IMR-90 (cell line): Measurements from ENCODE around the gene ADGRD2. TPM values are rescaled to one million over a fixed set of nuclear protein-coding genes. Genes with fewer than 3 reads are reported as not detected.

Experiments
- ATAC-seq: fragments of 200-7000 bp; cut with Tn5 transposase; 2 replicates; pipeline ENCODE4 v1.9.1; 2020; ENCODE audit warnings: low read depth, mild to moderate bottlenecking, moderate library complexity
- BruUV-seq: library from RNA; stranded (reverse); fragments of 400-500 nt; replicated peaks from 2 replicates; lab custom pipeline; 2021; lab: Mats Ljungman, UMichigan
- CTCF ChIA-PET: fragments of 300-600 bp; formaldehyde crosslinking; extraction: SDS; loops from one replicate; lab custom pipeline; 2021; ENCODE audit warnings: antibody characterized with exemption; lab: Yijun Ruan, JAX
- POLR2A ChIA-PET: fragments of 300-600 bp; sonication (Branson Sonifier 250); formaldehyde crosslinking; loops from one replicate; lab custom pipeline; 2022; ENCODE audit warnings: antibody characterized with exemption; ENCODE audit not compliant: unreplicated experiment; lab: Charles Lee
- DNase-seq: peaks from one replicate; pipeline ENCODE4 v3.0.0; 2013
- H2AFZ ChIP-seq: replicated peaks from 2 replicates; pipeline ENCODE3; 2013; ENCODE audit warnings: low read length, mild to moderate bottlenecking; ENCODE audit not compliant: poor library complexity
- H2AK5ac ChIP-seq: 2 replicates; pipeline ENCODE4 v1.6.1; 2013; ENCODE audit warnings: low read depth, low read length, inconsistent platforms
- H2AK9ac ChIP-seq: replicated peaks from 2 replicates; pipeline ENCODE3; 2013; ENCODE audit warnings: mild to moderate bottlenecking, low read depth, low read length, moderate library complexity; ENCODE audit not compliant: poor library complexity
- H2BK120ac ChIP-seq: 2 replicates; pipeline ENCODE4 v1.6.1; 2013; ENCODE audit warnings: low read depth, low read length, inconsistent platforms
- H2BK15ac ChIP-seq: 3 replicates; pipeline ENCODE4 v1.6.1; 2013; ENCODE audit warnings: low read depth, low read length, inconsistent platforms
- H2BK20ac ChIP-seq: 2 replicates; pipeline ENCODE4 v1.6.1; 2013; ENCODE audit warnings: low read depth, mild to moderate bottlenecking, inconsistent platforms, low read length, moderate library complexity
- H2BK5ac ChIP-seq: 2 replicates; pipeline ENCODE4 v1.6.1; 2013; ENCODE audit warnings: mild to moderate bottlenecking, low read depth, low read length, inconsistent platforms; ENCODE audit not compliant: poor library complexity, severe bottlenecking
- H3K14ac ChIP-seq: replicated peaks from 2 replicates; pipeline ENCODE4 v1.6.1; 2013; ENCODE audit warnings: low read depth, low read length, inconsistent platforms
- H3K18ac ChIP-seq: 2 replicates; pipeline ENCODE4 v1.6.1; 2013; ENCODE audit warnings: low read depth, low read length, control low read depth
- H3K23ac ChIP-seq: 2 replicates; pipeline ENCODE4 v1.6.1; 2013; ENCODE audit warnings: low read depth, low read length, inconsistent platforms
- H3K27ac ChIP-seq: 2 replicates; pipeline ENCODE4 v1.5.1; 2013; ENCODE audit warnings: mild to moderate bottlenecking, control low read depth, low read length; ENCODE audit not compliant: insufficient read depth
- H3K27me3 ChIP-seq: 2 replicates; pipeline ENCODE4 v1.6.1; 2013; ENCODE audit warnings: low read length; ENCODE audit not compliant: control insufficient read depth, insufficient read depth
- H3K36me3 ChIP-seq: 2 replicates; pipeline ENCODE4 v1.6.1; 2013; ENCODE audit warnings: low read length, mixed read lengths; ENCODE audit not compliant: control insufficient read depth, insufficient read depth
- H3K4ac ChIP-seq: 2 replicates; pipeline ENCODE4 v1.6.1; 2013; ENCODE audit warnings: low read depth, low read length, inconsistent platforms
- H3K4me1 ChIP-seq: 2 replicates; pipeline ENCODE4 v1.6.1; 2013; ENCODE audit warnings: low read length, mixed read lengths; ENCODE audit not compliant: control insufficient read depth, insufficient read depth
- H3K4me2 ChIP-seq: 2 replicates; pipeline ENCODE4 v1.6.1; 2013; ENCODE audit warnings: low read depth, mild to moderate bottlenecking, control low read depth, low read length, moderate library complexity
- H3K4me3 ChIP-seq: 2 replicates; pipeline ENCODE4 v1.5.1; 2013; ENCODE audit warnings: low read depth, mild to moderate bottlenecking, control low read depth, low read length, moderate library complexity; ENCODE audit not compliant: insufficient read depth
- H3K56ac ChIP-seq: 2 replicates; pipeline ENCODE4 v1.6.1; 2013; ENCODE audit warnings: low read length, inconsistent platforms; ENCODE audit not compliant: insufficient read depth; ENCODE audit errors: extremely low read depth
- H3K79me1 ChIP-seq, 2 experiments: 2 replicates each; pipeline ENCODE4 v1.6.1; 2013; ENCODE audit warnings: low read length in 2 of 2, inconsistent platforms in 1 of 2, low read depth in 1 of 2
- H3K9ac ChIP-seq: 2 replicates; pipeline ENCODE4 v1.6.1; 2013; ENCODE audit warnings: low read depth, low read length, control low read depth
- H3K9me1 ChIP-seq: 2 replicates; pipeline ENCODE4 v1.6.1; 2013; ENCODE audit warnings: low read length, inconsistent platforms; ENCODE audit not compliant: insufficient read depth
- H3K9me3 ChIP-seq: 2 replicates; pipeline ENCODE4 v1.6.1; 2013; ENCODE audit warnings: low read length; ENCODE audit not compliant: control insufficient read depth, insufficient read depth
- H4K20me1 ChIP-seq: 2 replicates; pipeline ENCODE4 v1.6.1; 2013; ENCODE audit warnings: low read length, inconsistent platforms; ENCODE audit not compliant: insufficient read depth
- H4K5ac ChIP-seq: 2 replicates; pipeline ENCODE4 v1.6.1; 2013; ENCODE audit warnings: mild to moderate bottlenecking, low read depth, low read length, control low read depth
- H4K8ac ChIP-seq, 2 experiments: 2 replicates each; pipeline ENCODE4 v1.6.1; 2013; ENCODE audit warnings: low read depth in 2 of 2, low read length in 2 of 2, control low read depth in 1 of 2, inconsistent platforms in 1 of 2
- H4K91ac ChIP-seq: 2 replicates; pipeline ENCODE4 v1.6.1; 2013; ENCODE audit warnings: low read depth, low read length, inconsistent platforms; ENCODE audit not compliant: insufficient read depth
- CTCF ChIP-seq: conservative IDR thresholded peaks from 2 replicates; pipeline ENCODE4 v1.5.1; 2012; ENCODE audit warnings: mild to moderate bottlenecking, low read depth, low read length, improper control_type of control experiment
- ELK1 ChIP-seq: fragments of 150-350 bp; IDR thresholded peaks from 2 replicates; pipeline ENCODE4 v1.6.1; 2016; ENCODE audit warnings: low read depth, mild to moderate bottlenecking, low read length, moderate library complexity, borderline replicate concordance
- POLR2A ChIP-seq: IDR thresholded peaks from 2 replicates; pipeline ENCODE4 v1.6.1; 2012; ENCODE audit warnings: mild to moderate bottlenecking, low read depth, low read length
- RCOR1 ChIP-seq: IDR thresholded peaks from 2 replicates; pipeline ENCODE4 v1.6.1; 2012; ENCODE audit warnings: mild to moderate bottlenecking, low read length, improper control_type of control experiment; ENCODE audit not compliant: insufficient replicate concordance
- USF2 ChIP-seq: fragments of 150-350 bp; IDR thresholded peaks from 2 replicates; pipeline ENCODE4 v1.6.1; 2017; ENCODE audit warnings: mild to moderate bottlenecking, antibody characterized with exemption, low read length, low read depth
- dilution Hi-C: fragments of 300-500 bp; cut with HindIII; formaldehyde crosslinking; loops from one replicate; pipeline ENCODE4 v1.14.3; 2018; ENCODE audit warnings: low sequenced_read_pairs; ENCODE audit not compliant: unreplicated experiment
- in situ Hi-C: fragments of 300-500 bp; cut with MboI; formaldehyde crosslinking; loops from 3 replicates; pipeline ENCODE4 v1.14.3; 2019; ENCODE audit warnings: low sequenced_read_pairs, inconsistent platforms, mixed read lengths
- intact Hi-C: fragments of 100-400 bp; cut with micrococcal nuclease; formaldehyde crosslinking; loops from 2 replicates; pipeline ENCODE4 v1.10.0; 2022
- polyA plus RNA-seq, 3 experiments: library from polyadenylated mRNA; depleted of rRNA; stranded (reverse); fragments of >200 nt; gene quantifications; 2 replicates each; pipeline ENCODE4 v1.2.3, GENCODE V29; 2012; ENCODE audit warnings: low replicate concordance in 1 of 3
- total RNA-seq: library from RNA; depleted of rRNA; stranded (reverse); fragments of >200 nt; gene quantifications from 2 replicates; pipeline ENCODE4 v1.2.3, GENCODE V29; 2012

ADGRD2 gene
- total and polyA plus RNA-seq, 2 of the 4 experiments (the other 2 are of a cell fraction) = not detected

GRCh38 chr9:124442379-124442778, 7.9 kb upstream of the ADGRD2 start:
- CTCF ChIA-PET = no interaction called here
- in situ Hi-C loops (no loop called here), dilution Hi-C loops (no loop called here), intact Hi-C loops (no loop called here)
- TF ChIP-seq RCOR1 = no peak
- TF ChIP-seq POLR2A = no peak
- TF ChIP-seq CTCF = no peak
- TF ChIP-seq ELK1 = no peak
- no peak for TF ChIP-seq USF2
- Histone ChIP-seq H4K20me1 (no peaks in the 10 kb centered on the region), H3K27ac (no peak overlapping the region), H2BK20ac (no peak overlapping the region), H3K36me3 (no peaks in the 10 kb centered on the region), H3K14ac (no peak overlapping the region), H3K4ac (no peak overlapping the region), H3K4me1 (no peaks in the 10 kb centered on the region), H2AK9ac (no peak overlapping the region), H4K91ac (no peak overlapping the region), H3K79me1 (no peaks in the 10 kb centered on the region), H3K56ac (no peak overlapping the region), H2BK120ac (no peak overlapping the region), H3K23ac (no peak overlapping the region), H4K5ac (no peak overlapping the region), H2AK5ac (no peak overlapping the region), H3K4me3 (no peak overlapping the region), H4K8ac (no peak overlapping the region), H3K9me3 (peaks cover 13% of the 10 kb centered on the region), H3K18ac (no peak overlapping the region), H3K9me1 (no peaks in the 10 kb centered on the region), H3K27me3 (peaks cover 28% of the 10 kb centered on the region), H2AFZ (no peak overlapping the region), H3K4me2 (no peak overlapping the region), H3K9ac (no peak overlapping the region), H2BK5ac (no peak overlapping the region), H2BK15ac (no peak overlapping the region)
- DNase-seq (no peak), ATAC-seq (no peak)
- BruUV-seq = no TSS peak
- POLR2A ChIA-PET = no interaction called here
